Sigmoid colon (tissue), 7 donors: ENCODE data around the gene CYTH3. TPM values are rescaled to one million over a fixed set of nuclear protein-coding genes. Genes with fewer than 3 reads are reported as not detected.
A peak's percentile ranks its signal among the peaks of the same experiment; 100 is the strongest.

Source experiments
- DNase-seq: peaks from one replicate; pipeline ENCODE4 v3.0.0-alpha.2; 2019
- H3K27ac ChIP-seq, 4 donors: fragments of 200-600 bp; sonication (generic); one replicate each; pipeline ENCODE4 v1.5.1; 2016 to 2019; ENCODE audit warnings: mild to moderate bottlenecking in 1 of 4
- H3K27me3 ChIP-seq, 3 donors: fragments of 200-600 bp; sonication (generic); one replicate each; pipeline ENCODE4 v1.5.1; 2019; ENCODE audit warnings: mild to moderate bottlenecking in 1 of 3
- H3K36me3 ChIP-seq, 4 donors: fragments of 200-600 bp; sonication (generic); one replicate each; pipeline ENCODE4 v1.5.1; 2016 to 2019
- H3K4me1 ChIP-seq, 4 donors: fragments of 200-600 bp; sonication (generic); one replicate each; pipeline ENCODE4 v1.5.1; 2017 to 2019
- H3K4me3 ChIP-seq, 4 donors: fragments of 200-600 bp; sonication (generic); one replicate each; pipeline ENCODE4 v1.5.1; 2017 to 2019; ENCODE audit warnings: mild to moderate bottlenecking in 2 of 4, moderate library complexity in 1 of 4
- H3K9me3 ChIP-seq, 4 donors: fragments of 200-600 bp in 3 of 4; sonication (generic) in 3 of 4; one replicate each; pipeline versions ENCODE4 v1.5.1 to v1.6.1; 2013 to 2019
- CTCF ChIP-seq, 4 experiments: fragments of 450-650 bp in 3 of 4; fragments of 200-600 bp in 1 of 4; IDR thresholded peaks; one replicate each; pipeline ENCODE4 v1.5.1; 2016 to 2019; ENCODE audit warnings: antibody characterized with exemption in 4 of 4, mild to moderate bottlenecking in 3 of 4, moderate library complexity in 2 of 4
- EP300 ChIP-seq, 4 donors: sonication (generic); formaldehyde crosslinking; IDR thresholded peaks; one replicate each; pipeline ENCODE4 v1.6.1; 2017; ENCODE audit warnings: antibody characterized with exemption in 4 of 4
- POLR2A ChIP-seq, 2 donors: fragments of 450-650 bp; IDR thresholded peaks; one replicate each; pipeline ENCODE4 v1.6.1; 2016; ENCODE audit warnings: antibody characterized with exemption in 2 of 2, mild to moderate bottlenecking in 2 of 2, moderate library complexity in 2 of 2
- POLR2AphosphoS5 ChIP-seq, 4 donors: sonication (generic); formaldehyde crosslinking; IDR thresholded peaks; one replicate each; pipeline ENCODE4 v1.6.1; 2017; ENCODE audit warnings: antibody characterized with exemption in 4 of 4
- WGBS, 2 donors: extraction: QIAGEN DNeasy Blood & Tissue Kit; methylation state at CpG; one replicate each; pipeline ENCODE4 v1.1.7; 2013; 5-methylcytosine and 5-hydroxymethylcytosine counted together
- intact Hi-C: fragments of 100-400 bp; cut with DNase I; formaldehyde crosslinking; loops from one replicate; pipeline ENCODE4 v1.15.1; 2023
- polyA plus RNA-seq, 3 donors: library from polyadenylated mRNA; stranded (reverse); fragments of 200-250 nt; gene quantifications; one replicate each; pipeline ENCODE4 v1.2.3, GENCODE V29; 2013
- total RNA-seq, 4 donors: library from RNA; depleted of rRNA; stranded (reverse); fragments of >200 nt; gene quantifications; one replicate each; pipeline ENCODE4 v1.1.0, GENCODE V29; 2016
- donor health status: healthy with polysubstance abuse.
- donor health status: Bipolar disorder and iron deficiency.
- donor health status: healthy.

CYTH3 gene
- total and polyA plus RNA-seq, 7 donors, result 6.5 to 34.8 (median 27.1) TPM

DNA sequence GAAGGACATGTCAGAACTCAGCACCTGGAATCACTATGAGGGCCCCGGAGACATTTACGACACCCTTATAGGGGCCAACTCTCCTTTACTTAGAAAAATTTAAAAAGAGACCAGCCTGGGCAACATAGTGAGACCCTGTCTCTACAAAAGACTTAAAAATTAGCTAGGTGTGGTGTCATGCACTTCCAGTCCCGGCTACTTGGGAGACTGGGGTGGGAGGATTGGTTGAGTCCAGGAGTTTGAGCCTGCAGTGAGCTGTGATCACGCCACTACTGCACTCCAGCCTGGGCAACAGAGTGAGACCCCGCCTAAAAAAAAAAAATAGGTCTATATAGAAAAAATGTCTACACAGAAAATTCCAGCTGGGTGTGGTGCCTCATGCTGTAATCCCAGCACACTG lies 7.5 kb upstream of the CYTH3 start:
- Histone ChIP-seq H3K27ac (no peak overlapping the region), H3K36me3 (no peaks in the 10 kb centered on the region), H3K4me3 (no peak overlapping the region), H3K9me3 (no peaks in the 10 kb centered on the region), H3K27me3 (no peaks in the 10 kb centered on the region), H3K4me1 (no peaks in the 10 kb centered on the region)
- WGBS, 2 donors, result 93 to 97% methylated on average over 5 of the region's 5 CpGs
- intact Hi-C loops, result no loop called here
- peak; percentile 35 for DNase-seq
- TF ChIP-seq CTCF (IDR thresholded peaks at IDR 0.05) (no peak), EP300 (IDR thresholded peaks at IDR 0.05) (no peak), POLR2AphosphoS5 (IDR thresholded peaks at IDR 0.05) (no peak)

DNA sequence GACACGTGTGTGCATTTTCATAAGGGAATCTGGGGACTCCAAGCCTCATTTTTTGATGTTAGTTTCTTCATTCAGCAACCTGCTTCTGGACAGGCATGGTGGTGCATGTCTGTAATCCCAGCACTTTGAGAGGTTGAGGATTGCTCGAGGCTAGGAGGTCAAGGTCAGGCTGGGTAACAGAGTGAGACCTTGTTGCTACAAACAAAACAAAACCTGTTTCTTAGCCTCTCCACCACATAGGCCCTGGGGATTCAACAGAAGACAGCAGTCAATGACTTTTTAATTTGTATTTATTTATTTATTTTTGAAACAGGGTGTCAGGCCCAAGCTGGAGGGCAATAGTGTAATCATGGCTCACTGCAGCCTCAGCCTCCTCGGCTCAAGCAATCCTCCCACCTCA lies 6.9 kb upstream of the CYTH3 start:
- DNase-seq, result peak; percentile 3
- Histone ChIP-seq H3K4me1 (no peaks in the 10 kb centered on the region), H3K27ac (no peak overlapping the region), H3K27me3 (no peaks in the 10 kb centered on the region), H3K9me3 (no peaks in the 10 kb centered on the region), H3K36me3 (no peaks in the 10 kb centered on the region), H3K4me3 (no peak overlapping the region)
- intact Hi-C loops, result no loop called here
- no peak for TF ChIP-seq EP300 (IDR thresholded peaks at IDR 0.05)
- TF ChIP-seq CTCF (IDR thresholded peaks at IDR 0.05), result no peak
- no peak for TF ChIP-seq POLR2A (IDR thresholded peaks at IDR 0.05)
- TF ChIP-seq POLR2AphosphoS5 (IDR thresholded peaks at IDR 0.05), result no peak
- 71 to 84% methylated on average over 3 of the region's 3 CpGs for WGBS, 2 donors

DNA sequence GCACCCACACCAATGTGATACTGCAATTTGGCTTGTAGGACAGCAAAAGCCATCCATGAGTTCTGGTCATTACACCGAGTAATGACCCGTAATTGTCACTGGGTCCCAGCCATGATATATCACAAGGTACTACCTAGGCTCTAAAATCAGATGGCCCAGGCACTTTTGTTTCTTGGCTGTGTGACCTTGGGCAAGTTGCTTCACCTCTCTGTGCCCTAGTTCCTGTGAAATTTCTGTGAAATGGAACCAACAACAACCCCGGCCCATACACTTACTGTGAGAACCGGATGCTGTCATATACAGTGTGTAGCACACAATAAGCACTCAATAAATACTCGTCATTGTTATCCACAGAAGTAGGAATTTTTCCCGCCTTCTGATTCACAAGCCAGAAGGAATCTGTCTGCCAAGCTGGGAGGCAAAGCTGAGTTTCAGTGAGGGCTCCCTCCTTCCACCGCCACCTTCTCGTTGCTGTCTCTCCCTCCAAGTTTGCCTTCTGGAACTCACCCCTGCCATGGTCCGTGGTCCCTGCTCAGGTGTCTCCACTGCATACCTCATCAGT lies 6.4 kb upstream of the CYTH3 start:
- 91 to 94% methylated on average over 9 of the region's 9 CpGs for WGBS, 2 donors
- peak; percentile 39 for DNase-seq
- TF ChIP-seq POLR2A (IDR thresholded peaks at IDR 0.05) (no peak), EP300 (IDR thresholded peaks at IDR 0.05) (no peak), CTCF (IDR thresholded peaks at IDR 0.05) (no peak), POLR2AphosphoS5 (IDR thresholded peaks at IDR 0.05) (no peak)
- H3K27ac ChIP-seq, result no peak overlapping the region
- H3K4me1 ChIP-seq, result no peaks in the 10 kb centered on the region
- intact Hi-C loops, result no loop called here
- no peak overlapping the region for H3K4me3 ChIP-seq
- no peaks in the 10 kb centered on the region for H3K36me3 ChIP-seq
- H3K9me3 ChIP-seq, result no peaks in the 10 kb centered on the region
- H3K27me3 ChIP-seq, result no peaks in the 10 kb centered on the region

DNA sequence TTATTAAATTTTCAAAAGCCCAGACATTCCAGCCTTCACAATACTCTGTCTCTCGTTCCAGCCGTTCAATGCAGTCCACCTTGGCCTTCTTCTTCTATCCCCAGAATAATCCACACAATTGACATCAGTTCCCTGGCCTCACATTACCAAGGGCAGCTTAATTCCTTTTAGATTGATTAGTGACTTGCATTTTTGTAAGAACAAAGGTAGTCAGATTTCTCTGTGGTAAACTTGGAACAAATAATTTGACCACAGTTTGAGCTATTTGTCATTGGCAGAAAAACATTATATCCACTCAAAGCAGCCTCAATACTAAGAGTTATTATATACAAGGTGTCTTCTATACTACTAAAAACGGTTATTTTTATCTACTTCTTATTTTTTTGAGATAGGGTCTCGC lies 5.1 kb upstream of the CYTH3 start:
- Histone ChIP-seq H3K4me3 (no peak overlapping the region), H3K36me3 (no peaks in the 10 kb centered on the region), H3K9me3 (no peaks in the 10 kb centered on the region), H3K27me3 (no peaks in the 10 kb centered on the region), H3K4me1 (peaks cover 0 to 10% (median 7%) of the 10 kb centered on the region in 4 donors), H3K27ac (no peak overlapping the region)
- 90 to 92% methylated on average over 4 of the region's 4 CpGs for WGBS, 2 donors
- TF ChIP-seq POLR2A (IDR thresholded peaks at IDR 0.05) (no peak), EP300 (IDR thresholded peaks at IDR 0.05) (no peak), CTCF (IDR thresholded peaks at IDR 0.05) (no peak), POLR2AphosphoS5 (IDR thresholded peaks at IDR 0.05) (no peak)
- intact Hi-C loops, result no loop called here
- no peak for DNase-seq

DNA sequence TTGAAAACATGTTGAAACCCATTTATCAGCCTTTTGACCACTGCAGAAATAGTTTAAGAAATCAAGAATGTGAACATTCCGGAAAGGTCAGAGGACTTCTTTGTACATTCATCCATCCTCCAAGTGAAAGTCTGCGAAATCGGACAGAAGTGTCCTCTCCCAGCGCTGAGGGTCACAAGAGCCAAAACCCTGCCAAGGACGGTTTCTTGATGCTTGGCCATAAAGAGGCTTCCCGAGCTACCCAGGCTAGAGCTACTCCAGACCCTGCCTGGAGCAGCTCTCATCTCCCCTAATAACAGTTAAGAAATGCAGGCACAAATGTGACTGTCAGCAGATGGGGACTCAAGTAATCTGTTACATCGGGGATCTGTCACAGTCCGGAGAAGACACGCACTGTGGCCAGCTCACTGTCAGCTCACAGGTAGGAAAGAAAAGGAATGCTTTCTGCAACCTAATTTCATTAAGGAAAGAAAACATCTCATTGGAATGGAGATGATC lies 4.5 kb upstream of the CYTH3 start:
- no peak for TF ChIP-seq EP300 (IDR thresholded peaks at IDR 0.05)
- TF ChIP-seq POLR2AphosphoS5 (IDR thresholded peaks at IDR 0.05), result no peak
- no peak for TF ChIP-seq CTCF (IDR thresholded peaks at IDR 0.05)
- no peak for TF ChIP-seq POLR2A (IDR thresholded peaks at IDR 0.05)
- H3K27me3 ChIP-seq, result no peaks in the 10 kb centered on the region
- H3K9me3 ChIP-seq, result no peaks in the 10 kb centered on the region
- intact Hi-C loops, result no loop called here
- no peak overlapping the region for H3K4me3 ChIP-seq
- peaks cover 0 to 10% (median 7%) of the 10 kb centered on the region in 4 donors for H3K4me1 ChIP-seq
- DNase-seq, result peak; percentile 26
- no peak overlapping the region for H3K27ac ChIP-seq
- H3K36me3 ChIP-seq, result no peaks in the 10 kb centered on the region
- WGBS, 2 donors, result 91 to 94% methylated on average over 9 of the region's 9 CpGs
